CD14-positive monocyte (primary cell): Measurements from ENCODE around the gene LRRC47. TPM values are rescaled to one million over a fixed set of nuclear protein-coding genes. Genes with fewer than 3 reads are reported as not detected.

Source experiments
- DNase-seq, 3 donors: peaks; one replicate each; pipeline ENCODE4 v3.0.0-alpha.2; 2011 to 2022
- H2AFZ ChIP-seq: 2 replicates; pipeline ENCODE4 v1.6.0; 2012; ENCODE audit warnings: mild to moderate bottlenecking, low read depth, low read length, inconsistent platforms; ENCODE audit not compliant: insufficient read depth, poor library complexity, severe bottlenecking
- H3K27ac ChIP-seq, 2 donors: 1 replicate in 1 of 2; 2 replicates in 1 of 2; pipeline ENCODE4 v1.5.1; 2012 to 2013; ENCODE audit warnings: low read length in 2 of 2, control low read depth in 1 of 2, inconsistent platforms in 1 of 2, low read depth in 1 of 2, mild to moderate bottlenecking in 1 of 2
- H3K27me3 ChIP-seq, 2 donors: one replicate each; pipeline versions ENCODE4 v1.6.0 to v1.6.1; 2011 to 2013; ENCODE audit warnings: low read length in 2 of 2; ENCODE audit not compliant: control insufficient read depth in 2 of 2, insufficient read depth in 2 of 2
- H3K36me3 ChIP-seq, 2 donors: replicated peaks in 1 of 2; 1 replicate in 1 of 2; 2 replicates in 1 of 2; pipeline versions ENCODE4 v1.5.1 to v1.6.1; 2012 to 2013; ENCODE audit warnings: low read length in 2 of 2, control low read depth in 1 of 2, inconsistent platforms in 1 of 2, mild to moderate bottlenecking in 1 of 2; ENCODE audit not compliant: insufficient read depth in 2 of 2, control insufficient read depth in 1 of 2
- H3K4me1 ChIP-seq, 2 donors: 1 replicate in 1 of 2; 2 replicates in 1 of 2; pipeline versions ENCODE4 v1.5.1 to v1.6.1; 2012 to 2013; ENCODE audit warnings: low read length in 2 of 2, control low read depth in 1 of 2, inconsistent platforms in 1 of 2, mild to moderate bottlenecking in 1 of 2, moderate library complexity in 1 of 2; ENCODE audit not compliant: insufficient read depth in 2 of 2, control insufficient read depth in 1 of 2
- H3K4me2 ChIP-seq: replicated peaks from 2 replicates; pipeline ENCODE3; 2012; ENCODE audit warnings: low read length, moderate library complexity, mild to moderate bottlenecking; ENCODE audit not compliant: poor library complexity, severe bottlenecking; ENCODE audit errors: extremely low read depth
- H3K4me3 ChIP-seq, 3 experiments: fragments of 200-600 bp in 1 of 3; sonication (generic) in 1 of 3; replicated peaks in 1 of 3; 1 replicate in 2 of 3; 2 replicates in 1 of 3; pipeline ENCODE4 v1.5.1; 2011 to 2013; ENCODE audit warnings: low read length in 3 of 3, mild to moderate bottlenecking in 3 of 3, control low read depth in 2 of 3, low read depth in 2 of 3, inconsistent platforms in 1 of 3, moderate library complexity in 1 of 3
- H3K79me2 ChIP-seq: 2 replicates; pipeline ENCODE4 v1.6.0; 2012; ENCODE audit warnings: mild to moderate bottlenecking, control low read depth, inconsistent platforms, low read length, moderate library complexity; ENCODE audit not compliant: insufficient read depth
- H3K9ac ChIP-seq: 2 replicates; pipeline ENCODE4 v1.6.0; 2017; ENCODE audit warnings: low read length, mild to moderate bottlenecking; ENCODE audit not compliant: insufficient read depth, poor library complexity, severe bottlenecking
- H3K9me3 ChIP-seq, 2 donors: replicated peaks in 1 of 2; 1 replicate in 1 of 2; 2 replicates in 1 of 2; pipeline versions ENCODE4 v1.5.1 to v1.6.1; 2012 to 2013; ENCODE audit warnings: low read length in 2 of 2, control low read depth in 1 of 2; ENCODE audit not compliant: control insufficient read depth in 1 of 2, insufficient read depth in 1 of 2
- H4K20me1 ChIP-seq: 2 replicates; pipeline ENCODE4 v1.6.0; 2012; ENCODE audit warnings: mild to moderate bottlenecking, low read length, control low read depth, moderate library complexity; ENCODE audit not compliant: insufficient read depth
- H3K27ac Mint-ChIP-seq, 7 donors: one replicate each; pipeline ENCODE4 v1.8.0; 2020; ENCODE audit warnings: mild to moderate bottlenecking in 7 of 7, mixed read lengths in 7 of 7, moderate library complexity in 6 of 7, inconsistent platforms in 2 of 7
- H3K27me3 Mint-ChIP-seq, 3 donors: one replicate each; pipeline ENCODE4 v1.8.0; 2021 to 2022; ENCODE audit warnings: low read depth in 3 of 3, mild to moderate bottlenecking in 3 of 3, mixed read lengths in 3 of 3, moderate library complexity in 3 of 3, inconsistent platforms in 1 of 3
- H3K36me3 Mint-ChIP-seq, 2 donors: one replicate each; pipeline ENCODE4 v1.8.0; 2020; ENCODE audit warnings: mixed read lengths in 2 of 2, inconsistent platforms in 1 of 2, mild to moderate bottlenecking in 1 of 2
- H3K4me1 Mint-ChIP-seq: one replicate; pipeline ENCODE4 v1.8.0; 2020; ENCODE audit warnings: mild to moderate bottlenecking, mixed read lengths
- H3K4me3 Mint-ChIP-seq, 2 donors: one replicate each; pipeline ENCODE4 v1.8.0; 2020; ENCODE audit warnings: mild to moderate bottlenecking in 2 of 2, mixed read lengths in 2 of 2, moderate library complexity in 1 of 2
- H3K9me3 Mint-ChIP-seq, 7 donors: one replicate each; pipeline ENCODE4 v1.8.0; 2020 to 2022; ENCODE audit warnings: mixed read lengths in 7 of 7, mild to moderate bottlenecking in 6 of 7, moderate library complexity in 6 of 7, inconsistent platforms in 2 of 7
- WGBS: methylation state at CpG from one replicate; pipeline ENCODE4 v1.1.5; 2013; ENCODE audit warnings: missing lambda C conversion rate; ENCODE audit not compliant: insufficient coverage; 5-methylcytosine and 5-hydroxymethylcytosine counted together
- intact Hi-C, 2 donors: fragments of 100-400 bp; cut with micrococcal nuclease; formaldehyde crosslinking; loops; one replicate each; pipeline versions ENCODE4 v1.15.0 to v1.15.1; 2023
- polyA plus RNA-seq, 3 donors: library from polyadenylated mRNA; depleted of rRNA in 1 of 3; unstranded in 2 of 3; stranded (reverse) in 1 of 3; fragments of 300-500 nt in 2 of 3; fragments of >200 nt in 1 of 3; fragmentation: Illumina TruSeq in 2 of 3; gene quantifications; 1 replicate in 2 of 3; 2 replicates in 1 of 3; pipeline ENCODE4 v1.2.3, GENCODE V29; 2012 to 2021
- TF ChIP-seq, protein P1 (sequence below): fragments of 200-600 bp; IDR thresholded peaks from one replicate; pipeline ENCODE4 v1.8.0; 2022; ENCODE audit warnings: antibody characterized with exemption, mild to moderate bottlenecking

Gene LRRC47
- polyA plus RNA-seq, 3 donors = 17.8 to 24.8 (median 18.0) TPM

DNA sequence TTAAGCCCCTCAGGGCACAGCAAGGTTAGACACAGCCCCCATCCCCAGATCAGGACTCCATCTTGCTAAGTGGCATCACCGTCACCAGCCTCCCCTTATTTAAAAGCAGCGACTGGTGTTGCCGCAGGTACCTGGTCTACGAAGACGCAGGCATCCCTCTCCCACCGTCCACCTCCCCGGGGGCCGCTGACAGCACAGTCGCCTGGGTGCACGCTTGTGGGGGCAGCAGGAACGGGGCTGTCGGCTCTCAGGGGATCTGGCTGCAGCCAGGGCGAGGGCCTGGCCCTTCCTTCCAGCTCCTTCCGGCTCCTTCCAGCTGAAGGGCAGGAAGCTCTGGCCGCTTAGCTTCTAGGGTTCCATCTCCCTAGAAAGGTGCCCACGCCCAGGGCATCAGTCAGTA lies 61.7 kb downstream of the LRRC47 start:
- WGBS = 95% methylated on average over 16 of the region's 16 CpGs
- Histone ChIP-seq H3K9me3 (no peaks in the 10 kb centered on the region), H3K36me3 (peaks cover 7 to 31% of the 10 kb centered on the region in 2 donors), H3K4me3 (no peak overlapping the region), H2AFZ (no peak overlapping the region), H3K9ac (no peak overlapping the region), H3K4me1 (no peaks in the 10 kb centered on the region), H3K79me2 (no peaks in the 10 kb centered on the region), H4K20me1 (no peaks in the 10 kb centered on the region), H3K27me3 (no peaks in the 10 kb centered on the region), H3K4me2 (no peak overlapping the region), H3K27ac (no peak overlapping the region)
- Mint-ChIP-seq H3K4me3 (no peak overlapping the region), H3K9me3 (no peaks in the 10 kb centered on the region), H3K4me1 (no peaks in the 10 kb centered on the region), H3K36me3 (peaks cover 15 to 20% of the 10 kb centered on the region in 2 donors), H3K27me3 (peaks cover 2 to 8% (median 2%) of the 10 kb centered on the region in 3 donors), H3K27ac (no peak overlapping the region)
- DNase-seq = no peak
- intact Hi-C loops = no loop called here
- TF ChIP-seq, protein P1, sequence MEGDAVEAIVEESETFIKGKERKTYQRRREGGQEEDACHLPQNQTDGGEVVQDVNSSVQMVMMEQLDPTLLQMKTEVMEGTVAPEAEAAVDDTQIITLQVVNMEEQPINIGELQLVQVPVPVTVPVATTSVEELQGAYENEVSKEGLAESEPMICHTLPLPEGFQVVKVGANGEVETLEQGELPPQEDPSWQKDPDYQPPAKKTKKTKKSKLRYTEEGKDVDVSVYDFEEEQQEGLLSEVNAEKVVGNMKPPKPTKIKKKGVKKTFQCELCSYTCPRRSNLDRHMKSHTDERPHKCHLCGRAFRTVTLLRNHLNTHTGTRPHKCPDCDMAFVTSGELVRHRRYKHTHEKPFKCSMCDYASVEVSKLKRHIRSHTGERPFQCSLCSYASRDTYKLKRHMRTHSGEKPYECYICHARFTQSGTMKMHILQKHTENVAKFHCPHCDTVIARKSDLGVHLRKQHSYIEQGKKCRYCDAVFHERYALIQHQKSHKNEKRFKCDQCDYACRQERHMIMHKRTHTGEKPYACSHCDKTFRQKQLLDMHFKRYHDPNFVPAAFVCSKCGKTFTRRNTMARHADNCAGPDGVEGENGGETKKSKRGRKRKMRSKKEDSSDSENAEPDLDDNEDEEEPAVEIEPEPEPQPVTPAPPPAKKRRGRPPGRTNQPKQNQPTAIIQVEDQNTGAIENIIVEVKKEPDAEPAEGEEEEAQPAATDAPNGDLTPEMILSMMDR = no peak

DNA sequence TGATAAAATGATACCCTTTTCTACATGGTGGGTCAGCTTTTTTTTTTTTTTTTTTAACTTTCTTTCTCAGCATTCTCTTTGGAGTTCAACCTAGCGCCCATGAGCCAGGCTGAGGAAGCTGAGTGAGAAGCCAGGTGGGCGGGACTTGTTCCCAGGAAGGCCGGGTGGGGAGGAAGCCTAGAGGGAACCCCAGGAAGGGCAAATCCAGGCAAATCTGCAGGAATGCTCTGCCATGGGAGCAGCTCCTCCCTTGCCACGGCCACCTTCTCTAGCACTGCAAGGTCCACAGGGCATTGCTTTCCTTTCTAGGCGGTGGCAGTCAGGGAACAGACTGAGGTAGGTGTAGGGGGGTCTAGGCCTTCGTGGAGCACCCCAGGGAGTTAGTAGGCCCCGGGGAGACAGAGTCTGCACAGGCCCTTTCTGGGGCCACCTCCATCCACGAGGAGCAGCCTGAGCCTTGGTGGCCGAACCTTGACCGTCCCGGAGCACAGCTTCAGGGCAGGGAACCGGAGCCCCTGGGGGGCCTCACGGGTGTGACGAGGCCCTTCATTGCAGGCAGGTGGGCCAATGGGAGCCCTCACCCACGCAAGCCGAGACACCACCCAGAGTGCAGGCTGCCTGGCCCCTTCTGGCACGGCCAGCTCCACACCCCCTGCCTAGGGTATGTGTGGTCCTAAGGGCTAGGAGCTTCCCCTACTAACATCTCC lies 62.3 kb downstream of the LRRC47 start:
- TF ChIP-seq, protein P1 = no peak
- Histone ChIP-seq H4K20me1 (no peaks in the 10 kb centered on the region), H3K4me1 (no peaks in the 10 kb centered on the region), H3K36me3 (peaks cover 7 to 26% of the 10 kb centered on the region in 2 donors), H3K79me2 (no peaks in the 10 kb centered on the region), H3K4me2 (no peak overlapping the region), H3K4me3 (no peak overlapping the region), H3K27ac (no peak overlapping the region), H3K9ac (no peak overlapping the region), H3K27me3 (no peaks in the 10 kb centered on the region), H3K9me3 (no peaks in the 10 kb centered on the region), H2AFZ (no peak overlapping the region)
- peaks cover 15 to 20% of the 10 kb centered on the region in 2 donors for H3K36me3 Mint-ChIP-seq
- peaks cover 2 to 9% (median 2%) of the 10 kb centered on the region in 3 donors for H3K27me3 Mint-ChIP-seq
- no peak overlapping the region for H3K4me3 Mint-ChIP-seq
- no peak for DNase-seq
- intact Hi-C loops = no loop called here
- H3K4me1 Mint-ChIP-seq = no peaks in the 10 kb centered on the region
- H3K9me3 Mint-ChIP-seq = no peaks in the 10 kb centered on the region
- WGBS = 89% methylated on average over 10 of the region's 17 CpGs
- H3K27ac Mint-ChIP-seq = no peak overlapping the region
